ENCODE data around the gene GAS7. TPM values are rescaled to one million over a fixed set of nuclear protein-coding genes. Genes with fewer than 3 reads are reported as not detected.

GAS7 gene
- total and polyA plus RNA-seq, 8 donors: 30.4 to 83.4 (median 40.1) TPM

GRCh38 chr17:10147761-10148415 lies 50.5 kb downstream of the GAS7 start:
- H3K9me3 ChIP-seq: no peaks in the 10 kb centered on the region
- DNase-seq (no peak), ATAC-seq (no peak)
- peaks cover 0 to 4% of the 10 kb centered on the region in 2 donors for H3K27me3 ChIP-seq
- no peak overlapping the region for H3K4me3 ChIP-seq
- intact Hi-C loops (cut with DNase I): no loop called here
- no peak overlapping the region for H3K27ac ChIP-seq
- peaks cover 6 to 52% of the 10 kb centered on the region in 2 donors for H3K4me1 ChIP-seq
- TF ChIP-seq, protein P1, sequence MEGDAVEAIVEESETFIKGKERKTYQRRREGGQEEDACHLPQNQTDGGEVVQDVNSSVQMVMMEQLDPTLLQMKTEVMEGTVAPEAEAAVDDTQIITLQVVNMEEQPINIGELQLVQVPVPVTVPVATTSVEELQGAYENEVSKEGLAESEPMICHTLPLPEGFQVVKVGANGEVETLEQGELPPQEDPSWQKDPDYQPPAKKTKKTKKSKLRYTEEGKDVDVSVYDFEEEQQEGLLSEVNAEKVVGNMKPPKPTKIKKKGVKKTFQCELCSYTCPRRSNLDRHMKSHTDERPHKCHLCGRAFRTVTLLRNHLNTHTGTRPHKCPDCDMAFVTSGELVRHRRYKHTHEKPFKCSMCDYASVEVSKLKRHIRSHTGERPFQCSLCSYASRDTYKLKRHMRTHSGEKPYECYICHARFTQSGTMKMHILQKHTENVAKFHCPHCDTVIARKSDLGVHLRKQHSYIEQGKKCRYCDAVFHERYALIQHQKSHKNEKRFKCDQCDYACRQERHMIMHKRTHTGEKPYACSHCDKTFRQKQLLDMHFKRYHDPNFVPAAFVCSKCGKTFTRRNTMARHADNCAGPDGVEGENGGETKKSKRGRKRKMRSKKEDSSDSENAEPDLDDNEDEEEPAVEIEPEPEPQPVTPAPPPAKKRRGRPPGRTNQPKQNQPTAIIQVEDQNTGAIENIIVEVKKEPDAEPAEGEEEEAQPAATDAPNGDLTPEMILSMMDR (IDR thresholded peaks at IDR 0.05): no peak
- no peaks in the 10 kb centered on the region for H3K36me3 ChIP-seq

DNA sequence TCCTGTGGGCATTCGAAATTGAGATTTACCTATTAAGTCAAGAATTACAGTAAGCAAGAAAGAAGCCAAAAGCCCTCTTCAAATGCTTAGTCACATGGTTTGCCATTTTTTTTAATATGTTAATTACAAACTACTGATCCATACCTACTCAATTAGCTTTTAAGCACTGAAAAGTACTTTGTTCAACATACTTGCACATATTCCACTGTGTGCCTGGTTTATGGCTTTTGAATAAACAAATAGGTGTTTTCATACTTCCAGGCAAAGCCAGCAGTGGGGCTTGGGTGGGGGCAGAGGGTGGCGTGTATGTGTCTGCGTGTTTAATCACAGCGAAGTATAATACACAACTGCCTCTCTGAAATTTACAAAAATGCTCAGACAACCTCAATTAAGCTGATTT lies 51.4 kb downstream of the GAS7 start:
- peaks cover 6 to 43% of the 10 kb centered on the region in 2 donors for H3K4me1 ChIP-seq
- H3K9me3 ChIP-seq: no peaks in the 10 kb centered on the region
- DNase-seq (no peak), ATAC-seq (no peak)
- no peaks in the 10 kb centered on the region for H3K36me3 ChIP-seq
- intact Hi-C loops (cut with DNase I): no loop called here
- TF ChIP-seq, protein P1 (IDR thresholded peaks at IDR 0.05): no peak
- H3K4me3 ChIP-seq: no peak overlapping the region
- no peak overlapping the region for H3K27ac ChIP-seq
- peaks cover 0 to 4% of the 10 kb centered on the region in 2 donors for H3K27me3 ChIP-seq

DNA sequence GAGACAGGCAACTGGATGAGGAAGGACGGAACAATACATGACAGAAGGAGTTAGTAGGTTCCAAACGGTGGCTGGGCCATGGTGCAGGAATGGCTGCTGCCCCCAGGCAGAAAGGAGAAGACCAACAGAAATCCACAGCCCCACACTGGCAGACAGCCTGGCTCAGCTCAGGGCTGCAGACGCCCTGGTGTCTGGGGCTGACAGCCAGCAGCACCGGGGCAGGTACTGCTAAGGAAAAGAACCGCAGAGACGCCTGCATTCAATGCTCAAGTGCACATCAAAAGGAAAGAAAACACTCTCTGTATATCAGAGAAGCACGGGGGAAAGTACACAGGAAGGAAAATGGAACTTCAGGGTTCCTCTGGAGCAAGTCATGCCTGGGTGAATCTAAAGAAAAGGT lies 53.4 kb downstream of the GAS7 start:
- no peak for ATAC-seq
- DNase-seq: no peak
- TF ChIP-seq, protein P1 (IDR thresholded peaks at IDR 0.05): no peak
- Histone ChIP-seq H3K27me3 (peaks cover 0 to 4% of the 10 kb centered on the region in 2 donors), H3K4me3 (no peak overlapping the region), H3K36me3 (no peaks in the 10 kb centered on the region), H3K27ac (no peak overlapping the region), H3K9me3 (no peaks in the 10 kb centered on the region), H3K4me1 (peaks cover 0 to 27% of the 10 kb centered on the region in 2 donors)
- intact Hi-C loops (cut with DNase I): no loop called here

GRCh38 chr17:10144456-10144855 lies 54.0 kb downstream of the GAS7 start:
- TF ChIP-seq, protein P1 (IDR thresholded peaks at IDR 0.05): no peak
- Histone ChIP-seq H3K27me3 (peaks cover 0 to 4% of the 10 kb centered on the region in 2 donors), H3K9me3 (no peaks in the 10 kb centered on the region), H3K4me1 (peaks cover 0 to 22% of the 10 kb centered on the region in 2 donors), H3K36me3 (no peaks in the 10 kb centered on the region), H3K4me3 (no peak overlapping the region), H3K27ac (no peak overlapping the region)
- DNase-seq (no peak), ATAC-seq (no peak)
- intact Hi-C loops (cut with DNase I): no loop called here

- DNase-seq (no peak), ATAC-seq (no peak)
- Histone ChIP-seq H3K4me3 (no peak overlapping the region), H3K27ac (no peak overlapping the region), H3K9me3 (no peaks in the 10 kb centered on the region), H3K36me3 (no peaks in the 10 kb centered on the region), H3K4me1 (peaks cover 0 to 21% of the 10 kb centered on the region in 2 donors), H3K27me3 (no peaks in the 10 kb centered on the region)
- TF ChIP-seq, protein P1 (IDR thresholded peaks at IDR 0.05): no peak
- intact Hi-C loops (cut with DNase I): no loop called here
Observed at GRCh38 chr17:10141436-10141835, 57.0 kb downstream of the GAS7 start.
